CD4-positive, CD25-positive, alpha-beta regulatory T cell (primary cell): Measurements from ENCODE around the gene SSBP1. TPM values are rescaled to one million over a fixed set of nuclear protein-coding genes. Genes with fewer than 3 reads are reported as not detected.

ENCODE experiments used
- ATAC-seq, 2 donors: fragments of 150-1000 bp; cut with Tn5 transposase; one replicate each; pipeline ENCODE4 v1.10.0; 2021; ENCODE audit warnings: low read depth in 2 of 2, moderate number of reproducible peaks in 2 of 2, moderate library complexity in 1 of 2
- DNase-seq, 3 donors: peaks; one replicate each; pipeline versions ENCODE4 v3.0.0 to v3.0.0-alpha.2; 2012 to 2022; ENCODE audit warnings: mixed read lengths in 1 of 3
- H3K27ac ChIP-seq: one replicate; pipeline ENCODE4 v1.7.0; 2013; ENCODE audit warnings: mild to moderate bottlenecking, low read length; ENCODE audit not compliant: insufficient read depth, poor library complexity, severe bottlenecking
- H3K27me3 ChIP-seq: one replicate; pipeline ENCODE4 v1.7.0; 2013; ENCODE audit warnings: low read length; ENCODE audit not compliant: control insufficient read depth, insufficient read depth
- H3K36me3 ChIP-seq: one replicate; pipeline ENCODE4 v1.7.0; 2013; ENCODE audit warnings: mild to moderate bottlenecking, low read length, moderate library complexity; ENCODE audit not compliant: control insufficient read depth, insufficient read depth
- H3K4me1 ChIP-seq: 2 replicates; pipeline ENCODE4 v1.7.0; 2013; ENCODE audit warnings: mild to moderate bottlenecking, low read length; ENCODE audit not compliant: insufficient read depth, control insufficient read depth, poor library complexity, severe bottlenecking
- H3K4me3 ChIP-seq: one replicate; pipeline ENCODE4 v1.7.0; 2013; ENCODE audit warnings: low read depth, mild to moderate bottlenecking, low read length, moderate library complexity
- H3K9me3 ChIP-seq, 2 experiments: 1 replicate in 1 of 2; 2 replicates in 1 of 2; pipeline ENCODE4 v1.7.0; 2013; ENCODE audit warnings: low read length in 2 of 2, mild to moderate bottlenecking in 1 of 2, moderate library complexity in 1 of 2; ENCODE audit not compliant: control insufficient read depth in 2 of 2
- H3K27ac Mint-ChIP-seq, 3 donors: one replicate each; pipeline ENCODE4 v1.8.0; 2020 to 2022; ENCODE audit warnings: mild to moderate bottlenecking in 3 of 3, mixed read lengths in 3 of 3, moderate library complexity in 2 of 3
- H3K27me3 Mint-ChIP-seq: one replicate; pipeline ENCODE4 v1.8.0; 2022; ENCODE audit warnings: mild to moderate bottlenecking, mixed read lengths
- H3K36me3 Mint-ChIP-seq: one replicate; pipeline ENCODE4 v1.8.0; 2020; ENCODE audit warnings: mixed read lengths
- H3K4me1 Mint-ChIP-seq, 4 donors: one replicate each; pipeline ENCODE4 v1.8.0; 2020 to 2022; ENCODE audit warnings: mixed read lengths in 4 of 4, mild to moderate bottlenecking in 1 of 4
- H3K4me3 Mint-ChIP-seq, 4 donors: one replicate each; pipeline ENCODE4 v1.8.0; 2020 to 2022; ENCODE audit warnings: mild to moderate bottlenecking in 4 of 4, mixed read lengths in 4 of 4, moderate library complexity in 3 of 4
- H3K9me3 Mint-ChIP-seq, 7 donors: one replicate each; pipeline ENCODE4 v1.8.0; 2020 to 2022; ENCODE audit warnings: mixed read lengths in 7 of 7, mild to moderate bottlenecking in 3 of 7, moderate library complexity in 2 of 7
- polyA plus RNA-seq, 4 donors: library from polyadenylated mRNA; unstranded; fragments of 300-500 nt; fragmentation: Illumina TruSeq; gene quantifications; one replicate each; pipeline ENCODE4 v1.2.3, GENCODE V29; 2021
- total RNA-seq: library from RNA; stranded (reverse); gene quantifications from one replicate; pipeline ENCODE4 v1.2.3, GENCODE V29; 2022

SSBP1 gene
- total and polyA plus RNA-seq, 5 donors from 2014 or later, result 77.4 to 331 (median 297) TPM

DNA sequence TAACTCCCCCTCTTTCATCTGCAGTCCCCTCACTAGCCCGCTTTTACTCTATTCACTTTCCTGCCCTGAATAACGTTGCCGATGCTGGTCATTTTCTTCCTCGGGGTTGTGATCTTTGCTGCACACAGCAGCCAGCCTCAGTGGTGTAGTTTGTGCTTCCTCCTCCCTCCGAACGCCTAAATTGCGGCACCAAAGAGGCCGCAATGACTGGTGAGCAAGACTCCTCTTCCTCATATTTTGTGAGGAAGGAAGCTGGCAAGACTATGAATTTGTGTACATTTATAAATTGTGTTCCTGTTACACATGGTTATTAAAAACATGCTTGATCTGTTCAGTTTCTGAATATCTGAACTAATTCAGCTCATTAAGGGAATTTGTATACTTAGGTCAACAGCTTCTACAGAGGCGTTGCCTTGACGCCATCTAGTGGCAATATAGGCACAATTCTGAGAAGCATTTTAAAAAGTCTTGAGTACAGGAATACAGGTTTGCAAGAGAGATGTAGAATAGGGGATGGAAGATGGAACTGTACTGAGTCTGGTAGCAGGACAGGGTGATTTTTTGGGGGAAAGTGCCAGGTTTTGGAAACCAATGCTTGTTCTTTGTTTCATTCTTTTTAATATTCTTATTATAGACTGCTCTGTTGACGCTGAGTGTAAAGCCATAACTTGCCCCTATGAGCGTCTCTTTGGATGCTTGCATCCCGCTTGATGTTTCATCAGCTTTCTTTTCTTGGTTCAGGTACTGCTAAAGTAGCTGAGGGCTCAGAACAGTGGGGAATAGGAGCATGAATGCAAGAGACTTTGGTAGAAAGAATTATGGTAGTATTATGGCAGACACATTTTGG is 47.8 kb downstream of the SSBP1 start:
- peak; percentile 2 to 68 (median 34) for DNase-seq
- no peaks in the 10 kb centered on the region for H3K9me3 Mint-ChIP-seq
- H3K9me3 ChIP-seq, result no peaks in the 10 kb centered on the region
- no peak for ATAC-seq
- H3K4me3 Mint-ChIP-seq, result no peak overlapping the region
- H3K36me3 ChIP-seq, result peaks cover 3% of the 10 kb centered on the region
- H3K27ac Mint-ChIP-seq, result no peak overlapping the region
- no peaks in the 10 kb centered on the region for H3K27me3 Mint-ChIP-seq
- no peak overlapping the region for H3K4me3 ChIP-seq
- H3K27ac ChIP-seq, result no peak overlapping the region
- H3K4me1 ChIP-seq, result no peaks in the 10 kb centered on the region
- peaks cover 13% of the 10 kb centered on the region for H3K36me3 Mint-ChIP-seq
- H3K27me3 ChIP-seq, result no peaks in the 10 kb centered on the region
- peaks cover 0 to 4% (median 3%) of the 10 kb centered on the region in 4 donors for H3K4me1 Mint-ChIP-seq

DNA sequence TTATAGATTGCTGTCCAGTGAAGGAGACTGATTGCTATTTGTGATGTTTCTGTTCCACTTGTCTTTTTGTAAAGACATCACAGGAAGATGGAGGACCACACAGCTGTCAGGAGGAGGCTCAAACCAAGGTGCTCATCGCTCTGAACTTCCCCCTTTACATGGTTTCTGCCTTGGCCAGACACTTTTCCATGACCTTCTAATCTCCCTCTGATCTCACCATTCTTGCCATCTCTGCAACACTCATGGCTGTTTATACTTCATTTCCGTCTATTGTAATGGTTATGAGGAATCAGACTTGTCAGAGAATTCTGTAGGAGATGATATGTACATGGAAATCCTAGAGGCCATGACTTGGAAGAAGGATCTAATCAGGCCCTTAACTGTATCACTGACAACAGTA is 50.1 kb downstream of the SSBP1 start:
- peaks cover 0 to 4% (median 3%) of the 10 kb centered on the region in 4 donors for H3K4me1 Mint-ChIP-seq
- no peaks in the 10 kb centered on the region for H3K9me3 ChIP-seq
- H3K36me3 Mint-ChIP-seq, result peaks cover 20% of the 10 kb centered on the region
- H3K27ac Mint-ChIP-seq, result no peak overlapping the region
- DNase-seq, result no peak
- H3K27me3 ChIP-seq, result no peaks in the 10 kb centered on the region
- H3K9me3 Mint-ChIP-seq, result no peaks in the 10 kb centered on the region
- no peak for ATAC-seq
- H3K36me3 ChIP-seq, result peaks cover 3% of the 10 kb centered on the region
- no peaks in the 10 kb centered on the region for H3K4me1 ChIP-seq
- no peak overlapping the region for H3K4me3 Mint-ChIP-seq
- H3K4me3 ChIP-seq, result no peak overlapping the region
- H3K27ac ChIP-seq, result no peak overlapping the region
- H3K27me3 Mint-ChIP-seq, result no peaks in the 10 kb centered on the region

DNA sequence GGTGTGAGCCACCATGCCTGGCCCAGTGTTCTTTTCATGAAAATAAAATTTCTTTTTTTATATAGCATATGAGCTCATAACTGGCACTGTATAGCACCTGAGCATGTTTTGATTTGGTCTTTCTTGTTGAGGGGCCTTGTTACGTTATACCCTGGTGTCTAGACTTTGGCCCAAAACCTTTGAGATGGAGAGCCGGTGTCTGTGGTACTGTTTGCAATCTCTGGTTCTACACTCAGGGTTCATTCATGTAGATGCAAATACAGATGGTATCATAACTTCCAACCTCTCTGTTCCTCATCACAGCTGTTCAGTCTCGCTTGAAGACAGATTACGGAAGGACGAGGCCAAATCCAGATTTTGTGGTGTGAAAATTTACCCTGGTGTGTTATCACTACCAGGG is 51.8 kb downstream of the SSBP1 start, which contains the start of gene TAS2R5:
Gene TAS2R5 (plus strand): TSS at position 301 of the 400 bp plus-strand sequence. CDS start 145 bp downstream, outside the sequence.
- peaks cover 24% of the 10 kb centered on the region for H3K36me3 Mint-ChIP-seq
- peaks cover 0 to 4% (median 3%) of the 10 kb centered on the region in 4 donors for H3K4me1 Mint-ChIP-seq
- H3K4me1 ChIP-seq, result no peaks in the 10 kb centered on the region
- no peak for ATAC-seq
- peaks cover 3% of the 10 kb centered on the region for H3K36me3 ChIP-seq
- no peak within 1 kb of the TSS for H3K27ac ChIP-seq
- DNase-seq, result no peak
- H3K9me3 Mint-ChIP-seq, result no peaks in the 10 kb centered on the region
- H3K4me3 ChIP-seq, result no peak within 1 kb of the TSS
- H3K4me3 Mint-ChIP-seq, result no peak within 1 kb of the TSS
- H3K27me3 Mint-ChIP-seq, result no peaks in the 10 kb centered on the region
- H3K27me3 ChIP-seq, result no peaks in the 10 kb centered on the region
- H3K27ac Mint-ChIP-seq, result no peak within 1 kb of the TSS
- no peaks in the 10 kb centered on the region for H3K9me3 ChIP-seq

DNA sequence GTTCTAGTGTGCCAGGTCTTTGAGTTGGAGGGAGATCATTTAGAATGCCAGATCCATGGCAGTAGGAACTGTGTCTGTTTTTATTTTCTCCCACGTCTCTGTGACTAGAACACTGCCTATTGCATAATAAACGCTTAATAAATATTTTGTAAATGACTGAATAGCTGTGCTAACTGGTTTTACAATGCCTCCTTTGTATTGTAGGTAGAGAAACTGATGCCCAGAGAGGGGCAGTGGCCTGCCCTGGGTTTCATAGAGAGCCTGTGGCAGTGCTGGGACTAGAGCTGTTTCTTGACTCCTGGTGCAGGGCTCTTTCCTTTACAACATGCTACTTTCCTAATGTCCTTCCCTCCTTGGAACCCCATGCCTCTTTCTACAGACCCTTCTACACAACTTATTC is 54.4 kb downstream of the SSBP1 start:
- Mint-ChIP-seq H3K4me3 (no peak overlapping the region), H3K36me3 (peaks cover 29% of the 10 kb centered on the region), H3K27me3 (no peaks in the 10 kb centered on the region), H3K9me3 (peaks cover 0 to 4% (median 0%) of the 10 kb centered on the region in 7 donors), H3K4me1 (peaks cover 0 to 3% (median 0%) of the 10 kb centered on the region in 4 donors), H3K27ac (no peak overlapping the region)
- no peak overlapping the region for H3K4me3 ChIP-seq
- H3K4me1 ChIP-seq, result no peaks in the 10 kb centered on the region
- H3K27me3 ChIP-seq, result no peaks in the 10 kb centered on the region
- peaks cover 3% of the 10 kb centered on the region for H3K36me3 ChIP-seq
- no peaks in the 10 kb centered on the region for H3K9me3 ChIP-seq
- no peak for DNase-seq
- ATAC-seq, result no peak
- no peak overlapping the region for H3K27ac ChIP-seq

Other genes with a start within 250 kb of the SSBP1 start
- 28.6 TPM for gene AGK, start 186.9 kb upstream of the SSBP1 start, total RNA-seq
- 10 to 100 TPM; 34.6 to 38.1 (median 35.3) TPM for gene AGK, start 186.9 kb upstream of the SSBP1 start, polyA plus RNA-seq
- gene DENND11, start 36.2 kb upstream of the SSBP1 start, total RNA-seq, result 47.7 TPM
- 10 to 100 TPM; 10.8 to 14.5 (median 11.1) TPM for gene DENND11, start 36.2 kb upstream of the SSBP1 start, polyA plus RNA-seq
- not detected for gene WEE2, start 30.0 kb upstream of the SSBP1 start, total RNA-seq
- gene WEE2, start 30.0 kb upstream of the SSBP1 start, polyA plus RNA-seq, result not detected
- gene TAS2R3, start 25.7 kb downstream of the SSBP1 start, total RNA-seq, result 0.59 TPM
- gene TAS2R3, start 25.7 kb downstream of the SSBP1 start, polyA plus RNA-seq, result not detected
- gene TAS2R4, start 38.3 kb downstream of the SSBP1 start, total RNA-seq, result 0.32 TPM
- not detected for gene TAS2R4, start 38.3 kb downstream of the SSBP1 start, polyA plus RNA-seq
- 0.57 TPM for gene TAS2R5, start 51.9 kb downstream of the SSBP1 start, total RNA-seq
- gene TAS2R5, start 51.9 kb downstream of the SSBP1 start, polyA plus RNA-seq, result under 1 TPM in 3 of 4 donors, not detected in 1; 0.15 to 0.30 (median 0.22) TPM
- not detected for gene PRSS37, start 103.1 kb downstream of the SSBP1 start, total RNA-seq
- gene PRSS37, start 103.1 kb downstream of the SSBP1 start, polyA plus RNA-seq, result not detected
- gene OR9A4, start 178.0 kb downstream of the SSBP1 start, total RNA-seq, result not detected
- gene OR9A4, start 178.0 kb downstream of the SSBP1 start, polyA plus RNA-seq, result not detected
- gene CLEC5A, start 208.6 kb downstream of the SSBP1 start, total RNA-seq, result not detected
- gene CLEC5A, start 208.6 kb downstream of the SSBP1 start, polyA plus RNA-seq, result not detected
- gene TAS2R38, start 235.4 kb downstream of the SSBP1 start, total RNA-seq, result not detected
- not detected for gene TAS2R38, start 235.4 kb downstream of the SSBP1 start, polyA plus RNA-seq